ENCODE results near the gene ZNF207. TPM values are rescaled to one million over a fixed set of nuclear protein-coding genes. Genes with fewer than 3 reads are reported as not detected.

ZNF207 gene
- total RNA-seq, 1 experiment from 2014 or later, result 296 TPM

- Histone ChIP-seq H4K8ac (replicated peaks; ENCODE audit: insufficient read length, low read depth, low read length) (no peak overlapping the region), H3K23ac (ENCODE audit: insufficient read length, low read depth, low read length) (no peak overlapping the region), H2AFZ (ENCODE audit: low read length) (no peak overlapping the region), H3K4me1 (ENCODE audit: insufficient read depth, low read length) (no peaks in the 10 kb centered on the region), H2AK5ac (ENCODE audit: insufficient read length, low read length) (no peak overlapping the region), H4K91ac (ENCODE audit: insufficient read length, low read depth, low read length) (no peak overlapping the region), H3K14ac (ENCODE audit: insufficient read depth, low read length) (no peak overlapping the region), H3K4ac (ENCODE audit: low read depth, low read length) (no peak overlapping the region), H3K9ac (ENCODE audit: extremely low read depth, insufficient read length, low read length) (no peak overlapping the region), H3K9me3 (ENCODE audit: control insufficient read depth, low read depth, low read length) (no peaks in the 10 kb centered on the region), H2BK5ac (ENCODE audit: insufficient read length, low read length) (no peak overlapping the region), H3T11ph (ENCODE audit: low read length) (no peak overlapping the region), H2BK120ac (ENCODE audit: low read depth, low read length, poor library complexity, severe bottlenecking) (no peak overlapping the region), H2BK20ac (ENCODE audit: low read depth, low read length, poor library complexity, severe bottlenecking) (no peak overlapping the region), H4K5ac (ENCODE audit: insufficient read length, low read depth, low read length) (no peak overlapping the region), H3K27ac (ENCODE audit: insufficient read length, low read depth, low read length) (no peak overlapping the region), H4K20me1 (ENCODE audit: control insufficient read depth, insufficient read depth, insufficient read length) (no peaks in the 10 kb centered on the region), H2BK15ac (ENCODE audit: low read depth, low read length) (no peak overlapping the region), H3K27me3 (ENCODE audit: insufficient read depth, low read length) (no peaks in the 10 kb centered on the region), H3K23me2 (ENCODE audit: insufficient read length, low read depth, low read length, poor library complexity, severe bottlenecking) (no peaks in the 10 kb centered on the region), H3K79me2 (ENCODE audit: insufficient read depth, low read length) (no peaks in the 10 kb centered on the region), H3K79me1 (ENCODE audit: insufficient read depth, low read depth, low read length, poor library complexity, severe bottlenecking) (no peaks in the 10 kb centered on the region), H3K18ac (ENCODE audit: insufficient read length, low read depth, low read length) (no peak overlapping the region), H3K4me2 (ENCODE audit: insufficient read depth, insufficient read length, low read length) (no peak overlapping the region), H2BK12ac (ENCODE audit: insufficient read length, low read depth, low read length) (no peak overlapping the region), H3K56ac (ENCODE audit: insufficient read length, low read depth, low read length) (no peak overlapping the region)
- TF ChIP-seq CTCF (conservative IDR thresholded peaks at IDR 0.05), result no peak
- peak overlapping the region in 1 of 3 experiments; percentile 31; a peak in 1 of 7 replicates for H3K27ac Mint-ChIP-seq
- H3K36me3 Mint-ChIP-seq (ENCODE audit: insufficient read depth in 1 of 3, low read depth in 3 of 3), result peaks cover 0 to 4% (median 0%) of the 10 kb centered on the region in 3 experiments; a peak in 2 of 7 replicates
- no peaks in the 10 kb centered on the region for H3K4me1 Mint-ChIP-seq
- WGBS (ENCODE audit: extremely low coverage, insufficient read length, low lambda C conversion rate), result no CpG with 5 or more reads among the region's 6 CpGs
- no peaks in the 10 kb centered on the region for H3K9me3 Mint-ChIP-seq
- DNase-seq, result no peak
- H3K27me3 Mint-ChIP-seq (ENCODE audit: low read depth), result no peaks in the 10 kb centered on the region
- H3K4me3 Mint-ChIP-seq, result no peak overlapping the region
These were observed 38.9 kb downstream of the ZNF207 start for GRCh38 chr17:32388613-32389459.
